ENCODE results near the gene NOL4L.
A peak's percentile ranks its signal among the peaks of the same experiment; 100 is the strongest.
"Not testable (repeated sequence)": the region's sequence is repeated elsewhere in the genome, so short reads cannot be mapped to it uniquely, and the experiment has no call there.

NOL4L gene

DNA sequence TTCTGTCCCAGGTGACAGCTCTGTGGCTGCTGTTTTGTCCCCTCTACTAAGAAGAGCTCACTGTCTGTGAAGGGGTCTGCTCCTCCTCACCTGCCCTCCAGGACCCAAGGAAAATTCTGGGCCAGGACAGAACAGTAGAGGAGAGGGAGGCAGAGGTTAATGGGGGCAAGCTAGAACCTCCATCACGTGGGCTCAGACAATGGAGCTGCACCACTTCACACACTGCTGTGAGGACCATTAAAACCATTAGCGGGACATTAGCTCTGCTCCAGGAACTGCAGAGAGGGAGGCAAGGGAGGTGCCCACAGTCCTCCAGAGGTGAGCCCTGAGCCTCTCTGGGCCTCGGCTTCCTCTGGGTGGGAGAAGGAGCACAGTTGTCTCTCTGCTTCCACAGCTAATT, 78.4 kb downstream of the NOL4L start:
- DNase-seq: no peak

DNA sequence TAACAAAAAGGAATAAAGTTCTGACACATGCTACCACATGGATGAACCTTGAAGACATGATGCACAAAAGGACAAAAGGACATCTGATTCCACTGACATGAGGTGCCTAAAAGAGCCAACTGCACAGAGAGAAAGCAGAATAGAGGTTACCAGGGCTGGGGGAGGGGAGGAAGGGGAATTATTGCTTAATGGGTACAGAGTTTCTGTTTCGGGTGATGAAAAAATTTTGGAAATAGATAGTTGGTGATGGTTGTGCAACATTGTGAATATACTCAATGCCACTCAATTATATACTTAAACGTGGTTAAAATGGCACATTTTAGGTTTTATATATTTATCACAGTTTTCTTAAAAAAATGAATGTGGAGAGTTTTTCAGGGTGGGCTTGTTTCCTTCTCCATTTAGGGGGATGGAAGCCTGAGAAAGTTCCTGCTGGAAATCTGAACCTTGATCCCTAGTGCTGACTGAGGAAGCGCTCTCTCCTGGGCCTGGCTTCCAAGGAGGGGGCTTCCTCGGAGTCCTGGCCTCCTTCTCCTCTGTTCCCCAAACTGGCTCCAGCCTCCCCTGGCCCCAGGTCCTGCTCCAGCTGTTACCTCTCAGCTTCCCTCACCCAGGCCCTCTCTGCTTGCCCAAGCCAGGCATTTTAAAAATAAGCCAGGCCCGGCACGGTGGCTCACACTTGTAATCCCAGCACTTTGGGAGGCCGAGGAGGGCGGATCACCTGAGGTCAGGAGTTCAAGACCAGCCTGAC, 79.2 kb downstream of the NOL4L start:
- DNase-seq: peak in 3 of 4 experiments; percentile 29 to 57 (median 36)

DNA sequence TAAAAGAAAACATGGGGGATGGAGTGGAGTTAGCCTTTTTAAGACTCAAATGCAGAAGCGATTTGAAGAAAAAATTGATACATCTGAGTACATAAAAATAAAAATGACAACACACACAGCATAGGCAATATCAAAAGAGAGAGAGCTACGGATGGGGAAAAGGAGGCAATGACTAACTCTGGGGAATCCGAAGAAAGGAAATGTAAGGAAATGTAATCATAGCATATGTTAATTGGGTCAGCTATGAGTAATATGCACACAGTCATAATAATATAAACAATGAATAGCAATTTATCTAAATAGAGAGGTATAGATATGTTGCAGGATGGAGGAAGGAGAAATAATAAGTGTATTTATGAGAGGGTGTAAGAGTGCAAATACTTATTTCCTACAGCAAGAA, 83.4 kb downstream of the NOL4L start:
- DNase-seq: no peak

DNA sequence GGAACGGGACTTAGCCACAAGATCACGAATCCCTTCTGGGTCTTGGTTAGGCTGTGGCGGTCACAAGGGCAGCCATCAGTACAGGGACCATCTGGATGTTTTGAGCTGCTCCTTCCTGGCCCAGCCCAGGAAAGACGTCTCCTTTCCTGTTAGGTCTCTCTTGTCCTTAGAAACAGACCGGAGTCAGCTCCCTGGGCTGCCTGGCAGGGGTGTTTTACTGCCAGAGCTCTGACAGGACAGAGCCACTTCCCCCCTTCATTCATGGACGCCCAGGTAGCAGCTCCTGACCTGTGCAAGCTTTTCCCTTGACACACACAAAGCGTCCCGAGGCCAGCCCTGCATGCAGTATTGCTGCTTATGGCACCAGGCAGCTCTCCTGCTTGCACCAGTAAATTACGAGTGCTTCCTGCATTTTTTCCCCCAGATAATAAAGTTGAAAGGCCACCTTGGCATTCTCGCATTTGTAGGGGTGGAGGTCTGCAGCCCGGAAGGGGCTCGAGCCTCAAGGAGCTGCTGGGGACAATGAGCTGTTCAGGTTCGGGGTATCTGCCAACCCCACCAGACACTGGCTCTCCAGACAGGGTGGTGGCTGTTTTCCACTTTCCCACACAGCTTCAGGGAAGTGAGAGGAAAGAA, 87.4 kb downstream of the NOL4L start:
- peak in 2 of 4 experiments; percentile 38 to 44 for DNase-seq

DNA sequence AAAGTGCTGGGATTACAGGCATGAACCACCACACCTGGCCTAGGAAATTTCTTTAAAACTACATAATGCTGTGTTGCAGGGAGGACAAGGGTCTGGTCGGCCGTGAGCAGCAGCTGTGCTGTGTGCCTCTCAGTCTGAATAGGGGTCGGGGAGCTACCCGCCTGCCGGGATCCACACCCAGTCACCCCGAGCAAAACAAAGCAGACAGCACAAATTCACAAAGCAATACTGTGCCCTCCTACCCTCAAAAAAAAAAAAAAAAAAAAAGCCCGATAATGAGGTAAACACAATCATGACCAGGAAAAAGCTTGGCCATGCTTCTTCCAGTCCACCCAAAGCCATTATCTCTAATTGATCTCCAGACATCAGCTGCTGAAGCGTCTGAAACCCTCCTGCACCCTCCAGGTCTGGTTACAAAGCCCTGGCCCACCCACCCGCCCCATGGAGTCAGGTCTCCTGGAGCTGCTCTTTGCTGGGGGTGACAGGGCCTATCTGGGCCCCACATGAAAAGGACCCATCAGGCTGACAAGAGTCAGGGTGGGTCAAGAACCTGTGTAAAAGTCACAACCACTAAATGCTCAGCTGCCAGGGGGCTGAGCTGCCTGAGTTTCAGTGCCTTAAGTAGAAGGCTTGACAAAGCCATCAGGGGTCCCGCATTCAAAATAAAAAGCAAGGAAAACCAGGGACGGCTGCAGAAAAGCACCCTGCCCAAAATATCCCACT, 88.2 kb downstream of the NOL4L start:
- no peak for DNase-seq

DNA sequence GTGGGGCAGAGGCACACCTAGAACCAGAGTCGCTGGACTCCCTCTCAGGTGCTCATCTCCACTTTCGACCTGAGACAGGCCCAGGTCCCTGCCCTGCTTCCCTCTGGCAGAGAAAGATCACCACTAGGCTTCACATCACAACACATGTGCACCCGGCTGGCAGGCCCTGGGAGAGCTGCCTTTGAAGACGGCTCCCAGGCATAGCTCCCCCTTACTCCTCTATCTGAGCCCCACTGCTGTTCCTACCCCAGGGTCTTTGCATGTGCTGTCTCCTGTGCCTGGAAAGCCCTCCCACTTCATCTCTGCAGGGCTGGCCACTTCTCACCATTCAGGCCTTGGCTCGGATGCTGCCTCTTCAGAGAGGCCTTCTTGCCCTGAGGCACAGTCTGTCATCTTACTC, 89.2 kb downstream of the NOL4L start:
- DNase-seq: no peak

DNA sequence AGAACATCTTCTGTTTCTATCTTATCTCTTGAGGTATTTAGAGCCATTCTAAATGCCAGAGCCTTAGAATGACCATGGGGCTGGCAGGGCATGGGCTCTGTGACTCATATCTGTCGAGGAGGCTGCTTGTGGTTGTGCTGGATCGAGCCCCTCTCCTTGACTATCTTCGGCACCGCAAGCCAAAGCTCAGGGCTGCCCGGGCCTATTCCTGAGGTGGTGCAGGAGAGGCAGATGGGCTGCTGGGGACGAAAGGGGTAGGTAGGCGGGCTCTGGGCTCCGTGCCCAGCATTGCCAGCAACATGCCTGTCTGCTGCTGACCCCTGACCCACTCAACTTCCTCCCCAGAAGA, 89.9 kb downstream of the NOL4L start:
- DNase-seq: no peak

DNA sequence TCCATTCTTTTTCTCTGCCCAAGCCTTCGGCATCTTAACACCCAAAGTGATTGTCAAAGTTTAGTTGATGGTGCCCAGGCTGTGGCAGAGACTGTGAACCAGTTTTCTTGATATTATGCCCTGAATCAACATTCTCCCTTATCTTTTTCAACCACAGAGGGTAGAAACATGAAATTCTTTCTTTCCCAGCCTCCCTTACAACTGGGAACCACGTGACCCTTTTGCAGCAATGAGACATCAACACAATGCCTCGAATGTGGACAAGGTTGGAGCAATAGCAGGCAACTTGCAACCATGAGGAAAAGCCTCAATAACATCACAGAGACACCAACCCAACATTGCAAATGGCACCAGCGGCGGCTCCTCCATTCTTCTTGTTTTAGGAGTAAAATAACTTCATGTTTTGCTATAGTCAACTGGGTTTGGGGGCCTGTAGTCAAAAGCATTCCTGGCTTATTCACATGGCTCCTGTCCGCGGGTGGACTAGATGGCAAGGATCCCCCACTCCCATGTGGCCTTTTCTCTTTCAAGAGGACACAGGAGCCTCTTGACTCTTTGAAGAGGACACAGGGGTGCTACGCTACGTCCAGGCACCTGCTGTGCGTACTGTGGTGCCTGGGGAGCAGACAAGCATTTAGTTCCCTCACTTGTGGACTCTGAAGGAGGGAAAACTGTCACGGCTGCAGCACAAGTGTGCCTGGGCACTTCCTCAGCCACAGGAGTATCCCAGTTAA, 90.5 kb downstream of the NOL4L start:
- DNase-seq: no peak

DNA sequence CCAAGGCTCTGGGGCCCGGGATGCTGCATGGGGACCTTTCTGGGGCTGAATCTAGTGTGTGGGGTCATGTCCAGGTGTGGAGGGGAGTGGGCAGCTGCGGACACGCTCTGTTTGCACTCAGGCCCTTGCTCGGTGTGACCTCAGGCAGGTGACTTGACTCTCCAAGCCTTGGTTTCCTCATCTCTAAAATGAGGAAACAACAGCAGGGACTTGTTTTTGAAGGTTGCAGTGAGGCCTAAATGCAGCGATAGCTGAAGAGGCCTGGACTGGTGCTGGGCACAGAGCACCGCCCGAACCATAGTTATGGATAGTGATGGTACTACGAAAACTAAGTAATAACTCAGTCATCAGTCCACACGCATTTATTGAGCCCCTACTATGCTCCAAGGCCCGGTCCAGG, 91.8 kb downstream of the NOL4L start:
- peak in 1 of 4 experiments; percentile 27 for DNase-seq

DNA sequence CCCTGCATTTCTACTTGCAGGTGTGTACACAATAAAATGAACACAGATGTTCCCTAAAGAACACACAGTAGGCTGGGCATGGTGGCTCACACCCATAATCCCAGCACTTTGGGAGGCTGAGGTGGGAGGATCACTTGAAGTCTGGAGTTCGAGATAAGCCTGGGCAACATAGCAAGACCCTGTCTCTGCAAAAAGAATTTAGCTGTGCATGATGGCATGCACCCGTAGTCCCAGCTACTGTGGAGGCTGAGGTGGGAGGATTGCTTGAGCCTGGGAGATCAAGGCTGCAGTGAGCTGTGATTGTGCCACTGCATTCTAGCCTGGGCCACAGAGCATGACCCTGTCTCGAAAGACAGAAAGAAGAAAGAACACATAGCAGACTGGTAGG, 93.4 kb downstream of the NOL4L start:
- DNase-seq: not testable (repeated sequence)

DNA sequence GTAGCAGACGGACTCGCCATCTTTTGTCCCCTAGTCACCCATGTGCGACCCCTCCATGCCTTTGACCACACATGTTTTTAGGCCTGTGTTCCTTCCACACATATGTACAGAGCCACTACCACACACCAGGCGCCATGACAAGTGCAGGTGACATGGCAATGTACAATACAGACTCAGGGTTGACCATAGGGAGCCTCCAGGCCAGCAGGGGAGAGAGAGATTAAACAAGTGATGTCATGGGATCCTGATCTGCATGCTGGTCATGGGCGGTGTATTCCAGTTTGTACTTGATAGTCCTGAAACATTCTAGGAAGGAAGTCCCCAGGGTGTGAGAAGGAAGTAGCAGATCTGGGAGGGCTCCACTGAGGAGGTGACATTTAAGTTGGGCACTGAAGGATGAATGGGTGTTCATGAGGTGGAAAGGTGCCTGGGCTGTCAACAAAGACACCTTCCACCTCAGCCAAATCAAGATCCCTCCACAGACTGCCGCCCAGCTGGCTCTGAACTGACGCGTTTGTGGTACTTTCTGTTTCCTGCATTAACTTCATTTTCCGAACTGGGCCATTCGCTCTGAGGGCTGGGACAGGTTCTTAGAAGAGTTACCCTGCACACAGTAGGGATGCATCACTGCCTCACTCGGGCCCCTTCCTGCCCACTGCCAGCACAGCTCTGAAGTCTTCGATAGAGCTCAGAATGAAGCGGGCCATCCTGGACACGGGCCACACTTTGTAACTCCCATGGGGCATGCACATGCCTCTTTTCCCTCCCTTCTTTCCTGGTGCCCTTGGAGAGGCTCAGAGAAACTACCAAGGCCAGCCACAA, 94.0 kb downstream of the NOL4L start:
- DNase-seq: no peak

DNA sequence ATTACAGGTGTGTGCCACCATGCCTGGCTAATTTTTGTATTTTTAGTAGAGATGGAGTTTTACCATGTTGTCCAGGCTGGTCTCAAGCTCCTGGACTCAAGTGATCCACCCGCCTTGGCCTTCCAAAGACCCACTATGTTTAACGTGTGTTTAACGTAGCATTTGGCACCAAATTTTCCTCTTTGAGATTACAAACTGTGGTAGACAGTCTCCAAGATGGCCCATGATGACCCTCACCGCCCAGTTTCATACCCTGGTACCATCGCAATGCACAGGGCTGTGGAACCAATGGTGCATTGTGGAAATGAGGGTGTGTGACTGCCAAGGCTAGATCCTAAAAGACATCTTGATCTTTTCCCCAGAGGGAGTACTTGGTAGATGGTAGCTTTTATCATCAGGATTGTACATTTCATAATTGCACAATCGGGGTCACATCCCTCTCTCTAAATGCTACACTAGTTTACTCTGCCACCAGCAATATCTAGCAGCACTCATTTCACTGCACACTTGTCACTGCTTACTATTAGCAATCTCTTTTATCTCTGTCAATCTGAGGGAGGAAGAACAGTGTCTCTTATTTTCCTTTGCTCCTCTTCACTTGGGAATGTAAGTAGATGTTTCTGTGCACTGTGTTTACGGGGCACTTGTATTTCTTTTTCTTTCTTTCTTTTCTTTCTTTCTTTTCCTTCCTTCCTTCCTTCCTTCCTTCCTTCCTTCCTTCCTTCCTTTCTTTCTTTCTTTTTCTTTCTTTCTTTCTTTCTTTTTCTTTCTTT, 96.9 kb downstream of the NOL4L start:
- DNase-seq: no peak

DNA sequence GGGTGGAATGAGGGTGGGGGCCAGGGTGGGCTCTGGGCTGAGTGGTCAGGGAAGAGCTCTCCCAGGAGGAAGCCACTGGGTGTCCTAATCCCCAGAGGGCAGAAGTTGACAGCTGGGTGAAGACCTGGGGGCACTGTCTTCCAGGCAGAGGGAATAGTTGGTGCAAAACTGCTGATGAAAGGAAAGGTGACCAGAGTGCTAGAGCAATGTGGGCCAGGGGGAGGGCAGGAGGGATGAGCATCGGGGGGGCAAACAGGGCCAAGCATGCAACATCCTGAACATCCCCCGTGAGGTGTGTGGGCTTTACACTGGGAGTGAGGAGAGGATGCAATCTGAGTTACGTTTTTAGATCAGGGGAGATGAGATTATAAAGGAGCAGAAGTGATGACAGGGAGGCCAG, 97.8 kb downstream of the NOL4L start:
- DNase-seq: no peak

DNA sequence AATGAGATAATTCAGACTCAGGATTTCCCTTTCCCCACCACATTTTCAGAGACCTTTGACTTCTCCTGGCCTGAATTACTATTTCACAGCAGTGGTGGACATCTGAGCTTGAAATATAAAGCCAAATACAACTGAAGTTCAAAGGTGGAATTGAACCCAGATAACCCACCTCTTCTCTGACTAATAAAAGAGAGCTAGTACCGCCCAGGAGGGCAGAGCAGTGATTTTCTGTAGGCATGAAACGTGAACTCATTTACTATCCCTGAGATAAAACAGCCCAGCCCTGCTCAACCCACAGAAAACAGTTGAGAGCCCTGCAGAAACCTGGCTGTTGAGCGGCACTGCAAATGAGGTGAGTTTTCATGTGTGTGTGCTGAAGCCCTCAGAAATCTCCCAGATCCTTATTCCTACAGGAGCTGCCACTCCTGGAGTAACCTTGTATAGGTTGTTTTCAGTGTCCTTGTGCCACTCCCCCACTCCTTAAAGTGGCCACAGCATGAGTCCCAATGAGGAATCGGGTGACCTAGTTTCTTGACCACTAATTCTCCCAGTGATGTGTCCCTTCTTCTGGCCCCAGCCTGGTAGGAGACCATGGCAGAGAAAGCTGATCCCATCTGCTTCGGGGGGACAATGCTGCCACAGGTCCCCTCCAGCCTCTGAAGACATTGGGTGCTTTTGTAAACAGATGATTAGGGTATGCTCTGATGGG, 99.2 kb downstream of the NOL4L start:
- no peak for DNase-seq

DNA sequence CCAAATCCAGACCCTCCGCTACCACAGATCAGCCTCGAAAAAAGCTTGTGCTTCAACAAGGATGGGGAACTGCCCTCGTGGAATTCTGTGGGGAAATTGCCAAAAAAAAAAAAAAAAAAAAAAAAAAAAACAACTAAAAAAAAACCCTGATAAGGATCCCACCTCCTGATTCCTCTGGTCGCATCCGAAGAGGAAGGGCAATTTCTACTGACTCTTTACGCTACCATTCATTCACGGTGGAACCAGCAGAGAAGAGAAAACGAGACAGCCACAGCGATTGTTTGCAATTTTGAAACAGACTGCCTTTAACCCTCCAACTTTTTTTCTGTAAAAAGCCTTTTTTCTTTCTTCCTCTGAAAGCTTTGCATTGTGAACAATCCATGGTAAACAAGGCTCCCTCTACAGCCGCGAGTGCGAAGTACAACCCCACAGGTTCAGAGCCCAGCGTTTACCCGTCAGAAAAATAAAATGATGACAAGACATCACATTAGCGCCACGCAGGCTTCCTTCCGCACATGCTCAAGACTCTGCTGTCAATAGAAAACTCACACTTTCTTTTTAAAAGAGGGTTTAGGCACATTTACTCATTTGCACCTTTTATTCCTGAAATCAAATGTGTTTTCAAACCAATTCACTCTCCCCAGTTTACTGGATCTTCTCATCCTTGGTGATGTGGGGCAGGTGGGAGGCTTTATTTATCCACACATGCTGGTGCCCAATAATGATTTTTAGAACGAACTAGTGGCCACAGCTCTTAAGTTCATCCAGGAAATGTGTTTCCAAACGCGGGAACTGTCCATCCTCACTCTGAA, 100.0 kb downstream of the NOL4L start:
- DNase-seq: peak; percentile 78 to 85 (median 83)

DNA sequence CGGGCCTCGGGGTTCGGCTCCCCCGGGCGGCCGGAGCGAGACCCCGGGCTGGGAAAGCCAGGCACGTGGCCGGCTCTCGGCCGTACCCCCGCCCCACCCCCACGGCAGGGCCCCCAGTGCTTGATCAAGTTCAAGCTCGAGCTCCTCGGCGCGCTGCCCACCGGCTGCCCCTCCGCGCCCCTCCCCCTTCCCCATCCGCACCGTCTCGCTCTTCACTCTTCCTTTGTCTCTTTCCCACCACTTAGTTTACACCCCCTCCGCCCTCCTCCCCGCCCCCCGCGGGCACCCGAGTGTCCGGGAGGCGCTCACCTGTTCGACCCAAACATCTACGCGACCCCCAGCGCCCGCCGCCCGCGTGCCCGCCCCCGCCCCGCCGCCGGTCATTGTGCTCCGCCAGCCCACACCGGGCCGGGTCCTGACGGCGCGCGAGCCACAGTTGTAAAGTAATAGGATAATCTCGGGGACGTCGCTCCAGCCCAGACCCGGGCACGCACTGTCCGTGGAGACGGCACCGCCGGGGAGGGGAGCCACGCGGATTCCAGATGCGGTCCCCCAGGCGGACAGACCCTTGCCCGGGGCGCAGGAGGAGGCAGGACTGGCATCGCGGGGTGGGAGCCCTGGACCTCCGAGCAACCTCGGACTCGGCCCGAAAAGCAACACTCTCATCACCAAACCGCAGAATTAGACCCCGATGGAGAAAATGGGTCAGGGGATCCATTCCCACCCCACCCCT, 100.7 kb downstream of the NOL4L start:
- peak in 1 of 4 experiments; percentile 35 for DNase-seq

DNA sequence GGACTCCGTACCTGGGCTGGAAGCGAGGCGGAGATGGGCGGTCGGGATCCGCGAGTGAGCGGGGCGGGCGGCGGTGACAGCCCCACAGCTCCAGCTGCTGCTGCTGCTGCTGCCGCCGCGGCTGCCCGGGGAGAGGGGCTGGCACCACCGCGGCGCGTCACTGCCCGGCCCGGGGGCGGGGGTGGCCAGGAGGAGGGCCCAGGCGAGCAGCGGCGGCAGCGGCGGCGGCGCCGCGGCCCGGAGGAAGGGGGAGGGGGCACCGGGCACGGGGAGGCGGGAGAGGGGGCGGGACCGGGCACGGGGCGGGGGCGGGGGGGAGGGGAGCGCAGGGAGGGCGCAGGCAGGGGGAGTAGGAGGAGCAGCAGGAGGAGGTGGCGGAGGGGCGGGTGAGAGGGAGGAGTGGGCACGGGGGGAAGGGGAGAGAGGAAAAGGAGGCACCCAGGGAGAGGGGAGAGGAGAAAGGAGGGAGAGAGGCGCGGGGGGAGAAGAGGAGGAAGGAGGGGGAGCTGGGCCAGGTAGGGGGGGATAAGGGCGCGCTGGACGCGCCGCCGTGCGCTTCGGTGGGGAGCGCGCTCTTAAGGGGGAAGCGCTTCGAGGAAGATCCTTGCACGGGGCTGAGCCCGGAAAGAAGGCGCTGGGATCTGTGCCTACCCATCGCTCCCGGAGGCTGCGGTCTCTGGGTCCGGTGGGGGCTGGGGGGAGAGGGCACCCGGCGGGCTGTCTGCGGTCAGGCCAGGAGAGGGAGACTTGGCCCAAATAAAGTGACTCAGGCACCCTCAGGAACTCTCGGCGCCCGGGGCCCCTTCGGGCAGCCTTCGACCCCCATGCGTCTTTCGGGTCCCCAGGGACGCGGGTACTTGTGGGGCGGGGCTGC, 101.5 kb downstream of the NOL4L start:
- peak; percentile 32 to 74 (median 52) for DNase-seq
